Natural killer cell (primary cell): ENCODE measurements around the gene LYRM4. TPM values are rescaled to one million over a fixed set of nuclear protein-coding genes. Genes with fewer than 3 reads are reported as not detected.
"Not testable (repeated sequence)": the region's sequence is repeated elsewhere in the genome, so short reads cannot be mapped to it uniquely, and the experiment has no call there.

Source experiments
- ATAC-seq, 3 donors: fragments of 150-1000 bp in 2 of 3; fragments of 200-7000 bp in 1 of 3; cut with Tn5 transposase; 1 replicate in 1 of 3; 2 replicates in 2 of 3; pipeline ENCODE4 v1.10.0; 2021; ENCODE audit warnings: mild to moderate bottlenecking in 2 of 3, moderate library complexity in 2 of 3
- DNase-seq, 2 donors: peaks; one replicate each; pipeline versions ENCODE4 v3.0.0 to v3.0.0-alpha.2; 2013 to 2021; ENCODE audit warnings: mixed read lengths in 1 of 2
- H3K27ac ChIP-seq: one replicate; pipeline ENCODE4 v1.5.1; 2013; ENCODE audit warnings: mild to moderate bottlenecking, low read length
- H3K27me3 ChIP-seq: one replicate; pipeline ENCODE4 v1.6.1; 2013; ENCODE audit warnings: low read length; ENCODE audit not compliant: control insufficient read depth, insufficient read depth
- H3K36me3 ChIP-seq: one replicate; pipeline ENCODE4 v1.6.1; 2013; ENCODE audit warnings: low read length; ENCODE audit not compliant: control insufficient read depth, insufficient read depth
- H3K4me1 ChIP-seq: one replicate; pipeline ENCODE4 v1.6.1; 2013; ENCODE audit warnings: low read length; ENCODE audit not compliant: control insufficient read depth, insufficient read depth
- H3K4me3 ChIP-seq: one replicate; pipeline ENCODE4 v1.5.1; 2013; ENCODE audit warnings: low read length
- H3K9me3 ChIP-seq: one replicate; pipeline ENCODE4 v1.6.1; 2013; ENCODE audit warnings: low read length; ENCODE audit not compliant: control insufficient read depth, insufficient read depth
- H3K27ac Mint-ChIP-seq, 2 donors: one replicate each; pipeline ENCODE4 v1.8.0; 2022; ENCODE audit warnings: mild to moderate bottlenecking in 2 of 2, mixed read lengths in 2 of 2, moderate library complexity in 1 of 2
- H3K27me3 Mint-ChIP-seq, 2 donors: one replicate each; pipeline ENCODE4 v1.8.0; 2022; ENCODE audit warnings: low read depth in 2 of 2, mixed read lengths in 2 of 2
- H3K36me3 Mint-ChIP-seq: one replicate; pipeline ENCODE4 v1.8.0; 2022; ENCODE audit warnings: mixed read lengths
- H3K4me1 Mint-ChIP-seq, 2 donors: one replicate each; pipeline ENCODE4 v1.8.0; 2022; ENCODE audit warnings: mixed read lengths in 2 of 2
- H3K4me3 Mint-ChIP-seq: one replicate; pipeline ENCODE4 v1.8.0; 2022; ENCODE audit warnings: mild to moderate bottlenecking, moderate library complexity, mixed read lengths
- H3K9me3 Mint-ChIP-seq, 2 donors: one replicate each; pipeline ENCODE4 v1.8.0; 2022; ENCODE audit warnings: mixed read lengths in 2 of 2
- WGBS: methylation state at CpG from one replicate; pipeline ENCODE4 v1.1.7; 2013; ENCODE audit warnings: missing lambda C conversion rate; ENCODE audit not compliant: insufficient coverage; 5-methylcytosine and 5-hydroxymethylcytosine counted together
- intact Hi-C: fragments of 100-400 bp; cut with micrococcal nuclease; formaldehyde crosslinking; loops from one replicate; pipeline ENCODE4 v1.14.2; 2022
- total RNA-seq, 4 donors: library from RNA; stranded (reverse); fragments of 120-200 nt in 1 of 4; gene quantifications; one replicate each; pipeline versions ENCODE4 v1.2.3 to v1.2.4, GENCODE V29; 2013 to 2022
- TF ChIP-seq, protein P1 (sequence below): fragments of 200-600 bp; IDR thresholded peaks from one replicate; pipeline ENCODE4 v1.8.0; 2022; ENCODE audit warnings: antibody characterized with exemption

The LYRM4 gene
- total RNA-seq, 3 donors from 2014 or later (not counting 1 experiment from before 2014, with no cell fraction given): 9.1 to 11.4 (median 11.1) TPM

DNA sequence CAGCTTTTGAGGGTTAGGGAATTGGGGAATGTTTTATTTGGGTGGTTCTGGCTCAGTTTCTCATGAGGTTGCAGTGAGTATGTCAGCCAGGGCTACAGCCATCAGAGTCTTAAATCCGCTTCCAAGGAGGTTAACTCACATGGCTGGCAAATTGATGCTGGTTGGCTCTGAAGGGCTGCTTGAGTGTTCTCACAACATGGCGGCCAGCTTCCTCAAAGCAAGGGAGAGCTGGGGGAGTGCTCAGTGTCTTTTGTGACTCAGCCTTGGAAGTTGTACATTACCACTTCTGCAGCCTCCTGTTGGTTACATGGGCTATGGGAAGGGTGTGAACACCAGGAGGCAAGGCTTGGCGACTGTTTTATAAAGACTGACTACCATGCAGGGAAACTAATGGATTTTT lies 193.4 kb downstream of the LYRM4 start:
- H3K27ac ChIP-seq: no peak overlapping the region
- peaks cover 0 to 2% of the 10 kb centered on the region in 2 donors for H3K27me3 Mint-ChIP-seq
- ATAC-seq (no peak), DNase-seq (no peak)
- no peaks in the 10 kb centered on the region for H3K27me3 ChIP-seq
- intact Hi-C loops: no loop called here
- no peaks in the 10 kb centered on the region for H3K36me3 ChIP-seq
- H3K9me3 ChIP-seq: no peaks in the 10 kb centered on the region
- H3K36me3 Mint-ChIP-seq: no peaks in the 10 kb centered on the region
- H3K27ac Mint-ChIP-seq: no peak overlapping the region
- peaks cover 0 to 3% of the 10 kb centered on the region in 2 donors for H3K4me1 Mint-ChIP-seq
- H3K9me3 Mint-ChIP-seq: no peaks in the 10 kb centered on the region
- H3K4me3 ChIP-seq: no peak overlapping the region
- H3K4me1 ChIP-seq: no peaks in the 10 kb centered on the region
- TF ChIP-seq, protein P1, sequence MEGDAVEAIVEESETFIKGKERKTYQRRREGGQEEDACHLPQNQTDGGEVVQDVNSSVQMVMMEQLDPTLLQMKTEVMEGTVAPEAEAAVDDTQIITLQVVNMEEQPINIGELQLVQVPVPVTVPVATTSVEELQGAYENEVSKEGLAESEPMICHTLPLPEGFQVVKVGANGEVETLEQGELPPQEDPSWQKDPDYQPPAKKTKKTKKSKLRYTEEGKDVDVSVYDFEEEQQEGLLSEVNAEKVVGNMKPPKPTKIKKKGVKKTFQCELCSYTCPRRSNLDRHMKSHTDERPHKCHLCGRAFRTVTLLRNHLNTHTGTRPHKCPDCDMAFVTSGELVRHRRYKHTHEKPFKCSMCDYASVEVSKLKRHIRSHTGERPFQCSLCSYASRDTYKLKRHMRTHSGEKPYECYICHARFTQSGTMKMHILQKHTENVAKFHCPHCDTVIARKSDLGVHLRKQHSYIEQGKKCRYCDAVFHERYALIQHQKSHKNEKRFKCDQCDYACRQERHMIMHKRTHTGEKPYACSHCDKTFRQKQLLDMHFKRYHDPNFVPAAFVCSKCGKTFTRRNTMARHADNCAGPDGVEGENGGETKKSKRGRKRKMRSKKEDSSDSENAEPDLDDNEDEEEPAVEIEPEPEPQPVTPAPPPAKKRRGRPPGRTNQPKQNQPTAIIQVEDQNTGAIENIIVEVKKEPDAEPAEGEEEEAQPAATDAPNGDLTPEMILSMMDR: no peak
- no peak overlapping the region for H3K4me3 Mint-ChIP-seq
- WGBS: 98% methylated on average over 3 of the region's 3 CpGs

DNA sequence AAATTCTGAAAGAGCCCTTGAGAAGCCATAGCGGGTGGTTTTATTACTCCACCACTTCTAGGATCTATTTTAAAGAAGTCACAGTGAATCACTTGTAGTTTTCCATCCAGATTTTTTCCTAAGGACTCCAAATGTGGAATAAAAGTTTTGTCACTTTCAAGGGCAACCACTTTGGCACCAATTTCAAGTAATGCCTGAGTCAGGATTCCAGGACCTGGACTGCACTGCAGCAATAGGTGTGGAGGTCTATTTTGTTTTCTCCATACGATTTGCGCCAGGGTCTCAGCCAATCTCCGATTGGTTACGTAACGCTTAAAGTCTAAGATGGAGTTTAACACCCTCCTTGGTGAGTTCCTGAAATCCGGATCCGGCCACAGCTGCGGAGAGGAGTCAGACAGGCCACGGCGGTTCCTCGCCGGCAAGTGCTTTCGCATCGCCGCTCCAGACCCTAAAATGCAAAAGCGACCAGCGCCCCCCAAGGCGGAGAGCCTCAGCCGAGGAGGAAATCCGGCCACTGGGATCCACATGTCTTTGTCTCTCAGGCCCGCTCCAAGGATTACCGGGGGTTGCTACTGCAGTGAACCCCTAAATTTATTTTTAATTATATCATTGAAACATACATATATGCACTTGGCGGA lies 194.2 kb downstream of the LYRM4 start:
- DNase-seq (no peak), ATAC-seq (no peak)
- no peak overlapping the region for H3K27ac Mint-ChIP-seq
- H3K9me3 Mint-ChIP-seq: no peaks in the 10 kb centered on the region
- 99% methylated on average over 24 of the region's 24 CpGs for WGBS
- Histone ChIP-seq H3K4me1 (no peaks in the 10 kb centered on the region), H3K27me3 (no peaks in the 10 kb centered on the region), H3K36me3 (no peaks in the 10 kb centered on the region), H3K9me3 (no peaks in the 10 kb centered on the region), H3K4me3 (no peak overlapping the region), H3K27ac (no peak overlapping the region)
- intact Hi-C loops: no loop called here
- peaks cover 0 to 2% of the 10 kb centered on the region in 2 donors for H3K27me3 Mint-ChIP-seq
- H3K4me3 Mint-ChIP-seq: no peak overlapping the region
- H3K4me1 Mint-ChIP-seq: no peaks in the 10 kb centered on the region
- TF ChIP-seq, protein P1: no peak
- H3K36me3 Mint-ChIP-seq: no peaks in the 10 kb centered on the region

DNA sequence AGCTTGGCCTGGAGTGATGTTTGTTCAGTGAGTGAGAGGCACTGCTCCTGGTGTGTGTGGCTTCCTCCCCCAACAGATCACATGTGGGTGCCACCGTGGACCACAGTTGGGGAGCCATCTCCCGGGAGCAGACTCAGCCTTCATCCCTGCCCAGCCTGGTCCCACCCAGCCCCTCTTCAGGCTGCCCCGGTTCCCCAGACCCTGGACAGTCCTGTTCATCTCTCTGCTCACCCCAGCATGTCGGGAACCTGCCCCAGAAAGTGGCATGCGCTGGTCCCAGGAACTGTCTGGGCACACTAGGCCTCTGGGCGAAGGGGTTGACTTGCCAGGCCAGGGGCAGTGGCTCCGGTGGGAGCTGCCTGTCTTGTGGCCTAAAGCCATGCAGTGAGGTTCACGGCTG lies 197.1 kb downstream of the LYRM4 start:
- Histone ChIP-seq H3K4me3 (no peak overlapping the region), H3K9me3 (no peaks in the 10 kb centered on the region), H3K4me1 (no peaks in the 10 kb centered on the region), H3K27me3 (no peaks in the 10 kb centered on the region), H3K36me3 (no peaks in the 10 kb centered on the region), H3K27ac (no peak overlapping the region)
- Mint-ChIP-seq H3K9me3 (no peaks in the 10 kb centered on the region), H3K27me3 (peaks cover 3 to 19% of the 10 kb centered on the region in 2 donors), H3K27ac (no peak overlapping the region), H3K4me1 (no peaks in the 10 kb centered on the region), H3K36me3 (no peaks in the 10 kb centered on the region), H3K4me3 (no peak overlapping the region)
- TF ChIP-seq, protein P1: no peak
- no peak for DNase-seq
- ATAC-seq: no peak
- 83% methylated on average over 8 of the region's 8 CpGs for WGBS
- intact Hi-C loops: no loop called here

DNA sequence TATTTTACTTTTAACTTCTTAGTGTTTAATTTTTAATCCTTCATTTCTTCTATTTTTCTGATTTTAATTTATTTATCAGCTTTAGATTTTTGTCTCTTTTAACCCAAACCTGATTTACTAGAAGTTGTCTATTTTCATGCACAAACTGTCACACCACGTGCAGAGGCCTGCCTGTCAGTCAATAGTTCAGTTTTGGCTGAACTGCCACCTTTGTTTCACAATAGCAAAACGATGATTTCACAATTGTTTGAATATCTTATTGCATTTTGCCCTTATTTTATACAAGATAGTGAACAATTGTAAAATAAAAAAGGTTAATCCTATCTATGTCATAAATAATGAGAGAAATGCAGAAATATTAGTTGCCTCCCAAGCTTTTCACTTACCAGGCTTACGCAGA lies 199.6 kb downstream of the LYRM4 start:
- Mint-ChIP-seq H3K4me3 (no peak overlapping the region), H3K27me3 (peaks cover 7 to 24% of the 10 kb centered on the region in 2 donors), H3K4me1 (no peaks in the 10 kb centered on the region), H3K27ac (no peak overlapping the region), H3K36me3 (no peaks in the 10 kb centered on the region), H3K9me3 (no peaks in the 10 kb centered on the region)
- H3K4me1 ChIP-seq: no peaks in the 10 kb centered on the region
- 73% methylated on average over 2 of the region's 3 CpGs for WGBS
- ATAC-seq (no peak), DNase-seq (no peak)
- H3K27me3 ChIP-seq: no peaks in the 10 kb centered on the region
- no peaks in the 10 kb centered on the region for H3K9me3 ChIP-seq
- H3K27ac ChIP-seq: no peak overlapping the region
- TF ChIP-seq, protein P1: no peak
- intact Hi-C loops: no loop called here
- no peak overlapping the region for H3K4me3 ChIP-seq
- no peaks in the 10 kb centered on the region for H3K36me3 ChIP-seq

DNA sequence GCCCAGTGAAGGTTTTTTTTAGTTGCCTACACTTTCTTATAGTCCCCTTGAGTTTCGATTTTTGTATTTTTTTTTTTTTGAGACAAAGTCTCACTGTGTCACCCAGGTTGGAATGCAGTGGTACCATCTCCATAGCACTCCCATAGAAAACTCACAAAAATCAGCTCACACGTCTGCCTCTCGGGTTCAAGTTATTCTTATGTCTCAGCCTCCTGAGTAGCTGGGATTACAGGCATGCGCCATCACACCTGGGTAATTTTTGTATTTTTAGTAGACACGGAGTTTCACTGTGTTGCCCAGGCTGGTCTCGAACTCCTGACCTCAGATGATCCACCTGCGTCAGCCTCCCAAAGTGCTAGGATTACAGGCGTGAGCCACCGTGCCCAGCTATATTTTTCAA lies 200.3 kb downstream of the LYRM4 start:
- H3K9me3 Mint-ChIP-seq, H3K9me3 ChIP-seq, H3K27ac Mint-ChIP-seq, intact Hi-C loops, H3K36me3 Mint-ChIP-seq, H3K36me3 ChIP-seq, H3K4me1 Mint-ChIP-seq, ATAC-seq, DNase-seq, H3K4me3 ChIP-seq, H3K4me3 Mint-ChIP-seq, H3K27ac ChIP-seq, H3K27me3 ChIP-seq, H3K4me1 ChIP-seq: not testable (repeated sequence)
- peaks cover 7 to 24% of the 10 kb centered on the region in 2 donors for H3K27me3 Mint-ChIP-seq
- 94% methylated on average over 7 of the region's 9 CpGs for WGBS
